ENCODE data around the gene DCP1B.

DCP1B gene

GRCh38 chr12:1904875-1905274 lies 99.4 kb downstream of the DCP1B start:
- no peak overlapping the region for H3K4me3 ChIP-seq (ENCODE audit: low read depth, low read length)
- no peak for TF ChIP-seq CTCF (conservative IDR thresholded peaks at IDR 0.05; ENCODE audit: low read depth, low read length)
- no peak for DNase-seq (ENCODE audit: low read depth)

GRCh38 chr12:1896964-1897363 lies 107.3 kb downstream of the DCP1B start:
- TF ChIP-seq CTCF (conservative IDR thresholded peaks at IDR 0.05; ENCODE audit: low read depth, low read length): no peak
- no peak overlapping the region for H3K4me3 ChIP-seq (ENCODE audit: low read depth, low read length)
- DNase-seq (ENCODE audit: low read depth): no peak
